Caco-2 (cell line): ENCODE results near the gene TRDN. TPM values are rescaled to one million over a fixed set of nuclear protein-coding genes. Genes with fewer than 3 reads are reported as not detected.

Source experiments
- BruUV-seq: library from RNA; stranded (reverse); fragments of 400-500 nt; replicated peaks from 2 replicates; lab custom pipeline; 2021; lab: Mats Ljungman, UMichigan
- CTCF ChIA-PET: fragments of 300-600 bp; sonication (Branson Sonifier 250); formaldehyde crosslinking; loops from one replicate; lab custom pipeline; 2022; ENCODE audit warnings: antibody characterized with exemption; lab: Charles Lee
- POLR2A ChIA-PET: fragments of 300-600 bp; sonication (Branson Sonifier 250); formaldehyde crosslinking; loops from one replicate; lab custom pipeline; 2022; ENCODE audit warnings: antibody characterized with exemption; lab: Charles Lee
- DNase-seq, 2 experiments: peaks; one replicate each; pipeline versions ENCODE4 v3.0.0 to v3.0.0-alpha.2; 2020 to 2022
- H3K27me3 ChIP-seq: replicated peaks from 2 replicates; pipeline ENCODE4 v1.6.0; 2011; ENCODE audit warnings: low read length; ENCODE audit not compliant: control insufficient read depth, insufficient read depth
- H3K36me3 ChIP-seq: 2 replicates; pipeline ENCODE4 v1.5.1; 2011; ENCODE audit warnings: low read length; ENCODE audit not compliant: control insufficient read depth, insufficient read depth
- H3K4me1 ChIP-seq: fragments of 250-450 bp; sonication (Bioruptor Pico); 2 replicates; pipeline ENCODE4 v1.5.1; 2020; ENCODE audit warnings: mild to moderate bottlenecking
- H3K4me3 ChIP-seq: 2 replicates; pipeline ENCODE4 v1.5.1; 2011; ENCODE audit warnings: low read depth, mild to moderate bottlenecking, control low read depth, low read length
- H3K9me3 ChIP-seq: fragments of 250-450 bp; sonication (Bioruptor Pico); 2 replicates; pipeline ENCODE4 v1.5.1; 2020; ENCODE audit warnings: mild to moderate bottlenecking, moderate library complexity
- H3K27ac Mint-ChIP-seq: one replicate; pipeline ENCODE4 v1.8.0; 2022; ENCODE audit warnings: mixed read lengths; ENCODE audit not compliant: unreplicated experiment
- H3K27me3 Mint-ChIP-seq: one replicate; pipeline ENCODE4 v1.8.0; 2022; ENCODE audit warnings: mixed read lengths; ENCODE audit not compliant: insufficient read depth, unreplicated experiment
- H3K36me3 Mint-ChIP-seq: one replicate; pipeline ENCODE4 v1.8.0; 2022; ENCODE audit warnings: mild to moderate bottlenecking, mixed read lengths; ENCODE audit not compliant: insufficient read depth, unreplicated experiment
- H3K4me1 Mint-ChIP-seq: one replicate; pipeline ENCODE4 v1.8.0; 2022; ENCODE audit warnings: low read depth, mixed read lengths; ENCODE audit not compliant: unreplicated experiment
- H3K4me3 Mint-ChIP-seq: one replicate; pipeline ENCODE4 v1.8.0; 2022; ENCODE audit warnings: mild to moderate bottlenecking, moderate library complexity, mixed read lengths; ENCODE audit not compliant: unreplicated experiment
- H3K9me3 Mint-ChIP-seq: one replicate; pipeline ENCODE4 v1.8.0; 2022; ENCODE audit warnings: mixed read lengths; ENCODE audit not compliant: unreplicated experiment
- CTCF ChIP-seq, 2 experiments: fragments of 200-600 bp in 1 of 2; IDR thresholded peaks; 1 replicate in 1 of 2; 2 replicates in 1 of 2; pipeline versions ENCODE4 v1.5.1 to v1.8.0; 2011 to 2022; ENCODE audit warnings: antibody characterized with exemption in 1 of 2, control low read depth in 1 of 2, inconsistent platforms in 1 of 2, low read depth in 1 of 2, low read length in 1 of 2, mild to moderate bottlenecking in 1 of 2, moderate library complexity in 1 of 2; ENCODE audit not compliant: insufficient read depth in 1 of 2, severe bottlenecking in 1 of 2, unreplicated experiment in 1 of 2
- intact Hi-C: fragments of 100-400 bp; cut with micrococcal nuclease; formaldehyde crosslinking; loops from one replicate; pipeline ENCODE4 v1.10.0; 2022; ENCODE audit not compliant: unreplicated experiment
- total RNA-seq: library from RNA; stranded (reverse); gene quantifications from 2 replicates; pipeline ENCODE4 v1.2.3, GENCODE V29; 2022

Gene TRDN
- total RNA-seq, 1 experiment from 2014 or later: not detected

- H3K36me3 Mint-ChIP-seq: no peaks in the 10 kb centered on the region
- H3K36me3 ChIP-seq: no peaks in the 10 kb centered on the region
- no peaks in the 10 kb centered on the region for H3K4me1 ChIP-seq
- H3K4me1 Mint-ChIP-seq: no peaks in the 10 kb centered on the region
- intact Hi-C loops: no loop called here
- H3K9me3 Mint-ChIP-seq: no peaks in the 10 kb centered on the region
- no peaks in the 10 kb centered on the region for H3K9me3 ChIP-seq
- H3K4me3 Mint-ChIP-seq: no peak overlapping the region
- no peak overlapping the region for H3K27ac Mint-ChIP-seq
- no peak overlapping the region for H3K4me3 ChIP-seq
- TF ChIP-seq CTCF (IDR thresholded peaks at IDR 0.05; ENCODE audit: insufficient read depth in 1 of 2, low read depth in 1 of 2, low read length in 1 of 2, severe bottlenecking in 1 of 2, unreplicated experiment in 1 of 2): no peak
- no peaks in the 10 kb centered on the region for H3K27me3 ChIP-seq
- POLR2A ChIA-PET: no interaction called here
- CTCF ChIA-PET: no interaction called here
- no peak for DNase-seq
- no TSS peak for BruUV-seq
- H3K27me3 Mint-ChIP-seq: peaks cover 2% of the 10 kb centered on the region
Observed at GRCh38 chr6:123619156-123619555, 17.6 kb downstream of the TRDN start.

GRCh38 chr6:123616942-123617341, 19.8 kb downstream of the TRDN start:
- no peak overlapping the region for H3K4me3 Mint-ChIP-seq
- Histone ChIP-seq H3K9me3 (no peaks in the 10 kb centered on the region), H3K4me1 (no peaks in the 10 kb centered on the region), H3K36me3 (no peaks in the 10 kb centered on the region), H3K27me3 (no peaks in the 10 kb centered on the region), H3K4me3 (no peak overlapping the region)
- DNase-seq: no peak
- H3K9me3 Mint-ChIP-seq: no peaks in the 10 kb centered on the region
- BruUV-seq: no TSS peak
- CTCF ChIA-PET: no interaction called here
- no peak overlapping the region for H3K27ac Mint-ChIP-seq
- no peak for TF ChIP-seq CTCF (IDR thresholded peaks at IDR 0.05; ENCODE audit: insufficient read depth in 1 of 2, low read depth in 1 of 2, low read length in 1 of 2, severe bottlenecking in 1 of 2, unreplicated experiment in 1 of 2)
- H3K4me1 Mint-ChIP-seq: no peaks in the 10 kb centered on the region
- no peaks in the 10 kb centered on the region for H3K36me3 Mint-ChIP-seq
- H3K27me3 Mint-ChIP-seq: no peaks in the 10 kb centered on the region
- POLR2A ChIA-PET: no interaction called here
- intact Hi-C loops: no loop called here

- intact Hi-C loops: no loop called here
- TF ChIP-seq CTCF (IDR thresholded peaks at IDR 0.05; ENCODE audit: insufficient read depth in 1 of 2, low read depth in 1 of 2, low read length in 1 of 2, severe bottlenecking in 1 of 2, unreplicated experiment in 1 of 2): no peak
- Histone ChIP-seq H3K4me3 (no peak overlapping the region), H3K27me3 (no peaks in the 10 kb centered on the region), H3K9me3 (no peaks in the 10 kb centered on the region), H3K36me3 (no peaks in the 10 kb centered on the region), H3K4me1 (no peaks in the 10 kb centered on the region)
- ChIA-PET POLR2A (no interaction called here), CTCF (no interaction called here)
- Mint-ChIP-seq H3K9me3 (no peaks in the 10 kb centered on the region), H3K36me3 (no peaks in the 10 kb centered on the region), H3K4me3 (no peak overlapping the region), H3K27me3 (no peaks in the 10 kb centered on the region), H3K27ac (no peak overlapping the region), H3K4me1 (no peaks in the 10 kb centered on the region)
- DNase-seq: no peak
- BruUV-seq: no TSS peak
Observed at GRCh38 chr6:123616016-123616415, 20.7 kb downstream of the TRDN start.
